NCI-H1436 (cell line): ENCODE results near the gene CRYGN.

ENCODE experiments used
- DNase-seq: peaks from one replicate; lab custom pipeline; 2025; lab: John Stamatoyannopoulos, UW

The CRYGN gene

GRCh38 chr7:151391358-151391730 lies 48.6 kb downstream of the CRYGN start:
- DNase-seq = no peak

GRCh38 chr7:151390598-151391357 lies 49.2 kb downstream of the CRYGN start:
- no peak for DNase-seq

- no peak for DNase-seq
Measured at GRCh38 chr7:151389768-151390597, 50.0 kb downstream of the CRYGN start.

- DNase-seq = no peak
Measured at GRCh38 chr7:151389096-151389767, 50.7 kb downstream of the CRYGN start.

DNA sequence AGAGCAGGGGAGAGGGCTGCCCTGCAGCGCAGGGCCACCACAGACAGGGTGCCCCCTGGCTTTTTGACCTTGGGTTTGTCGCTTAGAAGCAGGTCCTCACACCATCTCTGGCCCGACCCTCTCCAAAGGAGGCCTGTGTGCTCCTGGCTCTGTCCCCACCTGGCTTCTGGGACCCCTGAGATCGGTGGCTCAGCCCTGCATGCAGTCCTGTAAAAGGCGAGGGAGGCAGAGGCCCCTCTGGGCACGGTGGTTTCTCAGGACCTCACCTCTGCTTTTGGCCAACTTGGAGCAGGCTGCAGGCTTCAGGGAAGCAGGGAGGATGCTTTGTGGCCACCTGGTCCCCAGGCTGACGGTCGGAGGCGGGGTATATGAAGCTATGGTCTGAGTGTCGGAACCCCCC lies 51.5 kb downstream of the CRYGN start:
- no peak for DNase-seq

GRCh38 chr7:151388007-151388297 lies 52.0 kb downstream of the CRYGN start:
- DNase-seq = no peak

DNA sequence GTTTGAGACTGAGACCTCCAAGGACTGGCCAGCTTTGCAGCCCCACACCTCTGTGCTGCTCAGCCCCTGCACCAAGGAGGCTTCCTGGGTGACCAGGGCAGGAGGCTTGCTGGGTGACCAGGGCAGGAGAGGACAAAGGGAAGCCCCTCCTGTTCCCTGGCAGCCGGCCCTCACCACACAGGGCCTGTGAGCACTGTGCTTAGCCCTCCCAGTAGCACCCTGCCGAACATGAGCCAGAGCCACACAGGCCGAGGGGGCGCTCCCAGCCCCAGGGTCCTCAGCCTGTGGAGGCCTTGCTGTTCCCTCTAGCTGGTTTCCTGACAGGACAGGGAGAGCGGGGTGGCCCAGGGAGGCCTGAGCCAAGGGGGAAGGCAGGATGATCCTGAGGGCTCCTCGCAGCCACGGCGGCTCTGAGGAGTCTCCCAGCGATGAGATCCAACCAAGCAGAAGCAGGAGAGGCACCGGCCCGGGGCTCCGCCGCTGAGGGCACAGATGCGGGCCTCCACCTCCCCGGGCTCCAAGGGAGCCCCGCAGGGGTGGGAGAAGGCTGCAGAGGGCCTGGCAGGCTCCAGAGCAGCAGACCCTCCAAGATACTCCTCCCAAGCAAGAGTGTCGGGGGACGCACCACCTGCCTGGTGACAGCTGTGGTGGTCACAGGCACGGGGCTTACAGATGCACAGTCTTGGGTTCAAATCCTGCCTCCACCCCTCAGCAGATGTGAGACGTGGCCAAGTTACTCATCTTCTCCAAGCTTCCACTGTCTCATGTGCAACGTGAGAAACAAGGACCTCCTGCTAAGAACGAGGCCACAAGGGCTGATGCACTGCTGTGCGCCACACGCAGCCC lies 52.6 kb downstream of the CRYGN start:
- DNase-seq = no peak

DNA sequence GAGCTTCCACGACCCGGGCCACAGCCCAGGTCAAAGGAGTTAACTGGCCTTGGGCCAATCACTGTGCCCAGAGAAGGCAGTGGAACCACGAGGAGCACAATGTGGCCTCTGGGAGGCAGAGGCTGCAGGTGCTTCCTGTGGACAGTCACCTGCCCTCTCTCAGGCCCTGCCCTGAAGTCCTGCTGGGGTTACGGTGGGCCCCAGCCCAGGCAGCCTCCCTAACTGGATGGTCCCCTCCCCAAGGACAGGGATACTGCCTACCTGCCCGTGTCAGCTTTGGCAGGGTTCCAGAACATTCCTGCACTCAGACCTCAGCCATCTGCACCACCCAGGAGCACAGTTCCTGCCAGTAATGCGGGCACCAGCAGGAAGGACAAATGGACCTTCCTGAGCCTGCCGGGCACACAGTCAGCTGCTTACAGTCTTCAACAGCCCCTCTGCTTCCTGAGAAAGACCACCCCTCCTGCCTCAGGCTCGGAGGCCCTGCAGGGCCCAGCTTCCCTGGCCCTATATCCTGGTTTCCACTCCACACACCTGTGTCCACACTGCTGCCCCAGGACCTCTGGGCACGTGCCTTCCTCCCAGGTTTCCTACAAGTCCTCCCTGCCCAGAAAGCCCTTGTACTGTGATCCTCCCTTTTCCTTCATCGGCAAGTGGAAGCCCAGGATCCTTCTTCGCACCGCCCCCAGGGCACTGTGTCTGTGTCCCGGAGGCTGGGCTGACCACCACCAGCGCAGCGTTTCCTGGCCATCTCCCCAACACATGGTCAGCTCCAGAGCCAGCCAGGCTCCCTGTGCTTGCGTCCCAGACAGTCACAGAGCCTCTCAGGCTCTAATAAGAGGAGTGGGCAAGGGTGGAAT lies 53.4 kb downstream of the CRYGN start:
- no peak for DNase-seq

- no peak for DNase-seq
Measured at GRCh38 chr7:151385626-151386300, 54.2 kb downstream of the CRYGN start.

DNA sequence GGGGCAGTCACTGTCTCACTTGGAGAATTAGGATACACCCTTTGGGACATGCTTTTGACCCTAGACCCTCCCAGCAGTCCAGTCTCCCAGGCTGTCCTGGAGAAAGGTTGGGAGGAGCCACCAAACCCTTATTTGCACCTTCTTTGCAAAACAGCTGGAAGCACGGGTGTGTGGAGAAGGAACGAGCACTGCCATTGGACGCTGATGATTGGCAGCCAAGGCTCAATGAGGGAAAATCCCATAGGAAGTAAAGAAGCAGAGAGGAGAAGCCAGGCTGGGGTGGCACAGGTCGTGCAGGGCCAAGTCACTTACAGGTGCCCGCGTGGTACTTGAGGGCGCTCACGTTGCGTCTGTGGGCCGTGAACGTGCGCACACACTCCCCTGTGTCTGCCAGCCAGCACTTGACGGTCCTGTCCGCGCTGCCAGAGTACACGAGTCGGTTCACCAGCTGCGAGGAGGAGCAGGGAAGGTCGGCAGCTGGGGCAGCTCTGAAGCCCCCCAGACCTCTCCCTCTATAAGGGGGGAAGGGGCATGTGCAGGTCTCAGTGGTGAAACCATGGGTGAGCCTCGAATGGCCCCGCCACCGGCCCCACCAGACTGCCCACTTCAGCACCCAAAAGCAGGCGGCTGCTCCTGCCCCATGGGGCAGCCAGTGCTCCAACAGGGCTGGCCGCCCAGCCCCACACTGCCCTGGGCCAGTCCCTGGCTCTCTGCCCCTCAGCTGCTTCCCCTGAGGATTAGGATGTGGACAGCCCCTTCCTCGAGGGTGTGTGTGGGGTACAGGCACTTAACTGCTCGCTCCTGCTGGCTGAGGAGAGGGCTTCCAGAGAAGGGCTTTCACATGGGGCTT lies 54.9 kb downstream of the CRYGN start:
- no peak for DNase-seq

DNA sequence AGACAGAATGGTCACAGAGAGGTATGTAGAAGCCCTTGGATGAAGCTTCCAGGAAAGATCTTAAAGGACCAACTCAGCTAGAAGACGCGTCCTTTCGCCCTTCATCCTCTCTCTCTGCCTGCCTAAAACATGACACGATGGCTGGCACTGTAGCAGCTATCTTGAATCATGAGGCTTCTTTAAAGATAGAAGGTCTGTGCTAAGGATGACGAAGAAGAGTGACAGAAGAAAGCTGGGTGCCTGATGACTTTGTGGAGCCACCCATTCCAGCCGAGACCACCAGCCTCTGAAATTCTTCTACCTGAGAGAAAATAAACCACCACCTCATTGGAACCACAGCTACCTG lies 55.6 kb downstream of the CRYGN start:
- no peak for DNase-seq

- DNase-seq = no peak
Measured at GRCh38 chr7:151383638-151384351, 56.1 kb downstream of the CRYGN start.

DNA sequence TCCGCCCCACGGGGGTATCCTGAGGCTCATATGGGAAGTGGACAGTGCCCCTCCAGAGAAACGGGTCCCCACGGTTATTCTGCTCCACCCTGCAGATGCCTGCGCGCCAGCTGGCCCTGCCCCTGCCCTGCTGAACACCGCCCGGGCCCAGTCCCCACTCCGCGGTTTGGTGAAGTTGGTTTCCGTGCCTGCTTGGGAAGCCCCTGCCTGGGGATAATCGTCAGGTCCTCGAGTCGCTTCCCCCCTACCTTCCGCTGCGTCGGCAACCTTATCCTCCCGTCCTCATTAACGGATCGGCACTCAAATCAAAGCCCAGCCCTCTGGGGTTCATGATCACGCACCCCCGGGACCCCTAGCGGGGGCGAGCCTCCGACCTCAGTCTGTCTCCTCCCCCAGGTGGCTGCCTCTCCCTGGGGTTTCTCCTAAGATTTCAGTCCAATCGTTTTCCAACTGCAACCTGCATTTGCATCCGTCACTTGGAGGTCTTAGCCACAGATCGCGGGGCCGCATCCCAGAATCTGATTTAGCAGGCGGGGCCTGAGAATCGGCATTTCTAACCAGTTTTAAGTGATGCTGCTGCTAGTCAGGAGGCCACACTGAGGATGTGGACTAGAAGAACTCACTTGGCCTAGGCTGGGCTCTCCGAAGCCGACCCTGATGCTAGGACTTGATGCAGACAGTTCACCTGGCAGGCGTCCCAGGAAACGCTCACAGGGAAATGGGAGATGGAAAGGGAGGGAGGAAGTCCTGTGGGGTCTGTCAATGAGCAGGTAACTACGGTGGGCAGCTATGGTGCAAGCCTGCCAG lies 57.7 kb downstream of the CRYGN start:
- DNase-seq = no peak

DNA sequence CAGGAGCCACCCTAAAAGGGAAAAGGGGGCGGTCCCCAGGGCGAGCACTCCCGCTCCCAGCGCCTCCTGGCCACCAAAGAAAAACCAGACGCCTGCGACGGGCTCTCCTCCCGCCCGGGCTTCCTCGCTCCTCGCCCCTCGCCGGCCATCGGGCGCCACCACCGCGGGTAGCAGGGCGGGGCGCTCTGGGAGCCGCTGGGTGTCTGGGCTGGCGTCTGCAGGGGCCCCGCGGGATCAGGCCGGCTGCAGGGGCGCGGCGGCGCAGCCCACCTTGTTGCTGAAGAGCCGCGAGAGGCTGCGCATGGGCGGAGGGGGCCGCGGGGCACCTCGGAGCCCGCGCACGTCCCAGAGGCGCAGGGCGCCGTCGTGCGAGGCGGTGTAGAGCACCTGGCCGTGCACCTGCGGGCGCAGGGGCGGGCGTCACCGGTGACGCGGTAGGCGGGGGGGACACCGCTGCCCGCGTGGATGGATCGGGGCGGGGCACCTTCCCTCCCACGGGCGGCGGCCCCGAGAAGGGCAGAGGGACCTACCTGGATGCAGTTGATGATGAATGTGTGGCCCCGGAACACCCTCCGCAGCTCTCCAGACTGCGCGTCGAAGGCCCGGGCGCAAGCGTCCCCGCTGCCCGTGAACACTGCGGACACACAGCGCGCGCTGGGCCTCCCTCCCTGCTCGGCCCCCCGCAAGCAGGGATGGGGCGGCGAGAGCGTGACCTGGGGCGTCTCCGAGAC lies 58.4 kb downstream of the CRYGN start:
- no peak for DNase-seq

GRCh38 chr7:151381098-151381347 lies 58.9 kb downstream of the CRYGN start:
- DNase-seq = no peak

GRCh38 chr7:151380199-151381097 lies 59.5 kb downstream of the CRYGN start:
- DNase-seq = no peak
